ENCODE measurements around the gene LRSAM1. TPM values are rescaled to one million over a fixed set of nuclear protein-coding genes. Genes with fewer than 3 reads are reported as not detected.

LRSAM1 gene
- total and polyA plus RNA-seq, 2 of the 8 experiments (the other 6 are each of a cell fraction or from before 2014, with no cell fraction given), result 9.7 to 18.3 TPM

GRCh38 chr9:127457191-127457878 lies 6.0 kb downstream of the LRSAM1 start:
- H3K4me2 ChIP-seq (ENCODE audit: insufficient read depth in 1 of 2, low read depth in 2 of 2, low read length in 2 of 2), result no peak overlapping the region
- H3K56ac ChIP-seq (replicated peaks; ENCODE audit: insufficient read length, low read depth, low read length), result no peak overlapping the region
- H3K9me3 ChIP-seq (ENCODE audit: insufficient read depth in 2 of 2, low read depth in 1 of 2, low read length in 1 of 2), result no peaks in the 10 kb centered on the region
- H3K27me3 ChIP-seq (replicated peaks in 1 of 4; ENCODE audit: control insufficient read depth in 3 of 4, extremely low read depth in 1 of 4, insufficient read depth in 3 of 4, low read length in 3 of 4), result no peaks in the 10 kb centered on the region
- no peak overlapping the region for H4K5ac ChIP-seq (ENCODE audit: insufficient read length, low read depth, low read length)
- 0 out of 2 replicates have a peak, but pooled peaks cover 1% of the 10 kb centered on the region for H3K23me2 ChIP-seq (ENCODE audit: low read depth, low read length)
- POLR2A ChIA-PET (ENCODE audit: partially characterized antibody), result interaction anchor here (9.0 kb wide), 1 partner anchor 17 kb away, joined by 125 read pairs; no protein-coding TSS in a partner anchor
- H3K9ac ChIP-seq (replicated peaks in 1 of 4; ENCODE audit: extremely low read depth in 1 of 4, low read depth in 3 of 4, low read length in 3 of 4), result no peak overlapping the region
- no peak overlapping the region for H3K4ac ChIP-seq (replicated peaks; ENCODE audit: insufficient read length, low read depth, low read length)
- no peak overlapping the region for H2AFZ ChIP-seq (ENCODE audit: low read length)
- no peak overlapping the region for H2BK20ac ChIP-seq (ENCODE audit: low read length)
- no peak overlapping the region for H2BK15ac ChIP-seq (ENCODE audit: low read length)
- H3K4me1 ChIP-seq (replicated peaks in 1 of 4; ENCODE audit: control insufficient read depth in 3 of 4, insufficient read depth in 4 of 4, low read length in 3 of 4), result peaks cover 0 to 5% (median under 1%) of the 10 kb centered on the region in 4 experiments; a peak in 3 of 7 replicates
- H4K20me1 ChIP-seq (replicated peaks in 1 of 2; ENCODE audit: control insufficient read depth in 1 of 2, insufficient read depth in 2 of 2, low read length in 2 of 2), result peaks cover 0 to 2% of the 10 kb centered on the region in 2 experiments
- no peak overlapping the region for H3K23ac ChIP-seq (ENCODE audit: insufficient read length)
- no peak overlapping the region for H4K91ac ChIP-seq (replicated peaks; ENCODE audit: insufficient read length, low read length)
- H3K79me2 ChIP-seq (ENCODE audit: control insufficient read depth in 1 of 2, insufficient read depth in 2 of 2, low read length in 2 of 2), result peaks cover 0 to 5% of the 10 kb centered on the region in 2 experiments; a peak in 2 of 4 replicates
- no peak overlapping the region for H3K18ac ChIP-seq (ENCODE audit: extremely low read depth, low read length)
- CTCF ChIA-PET (ENCODE audit: partially characterized antibody), result no interaction called here
- H3K79me1 ChIP-seq (ENCODE audit: low read depth, low read length), result no peaks in the 10 kb centered on the region; the same call in 1 of the 2 replicates
- H2BK12ac ChIP-seq (ENCODE audit: low read depth, low read length), result no peak overlapping the region
- no peak overlapping the region for H3K4me3 ChIP-seq (ENCODE audit: extremely low read depth in 1 of 4, insufficient read depth in 2 of 4, low read depth in 3 of 4, low read length in 4 of 4)
- WGBS, 2 experiments (ENCODE audit: extremely low coverage in 1 of 2, insufficient coverage in 1 of 2, insufficient read length in 1 of 2, insufficient replicate concordance in 2 of 2, low coverage in 1 of 2, low lambda C conversion rate in 2 of 2, missing lambda C conversion rate in 1 of 2), result 86% methylated on average over 17 of the region's 17 CpGs; no CpG with 5 or more reads in 1 of the 2 experiments
- no peak overlapping the region for H3K27ac ChIP-seq (ENCODE audit: low read depth, low read length)
- H2BK120ac ChIP-seq (replicated peaks; ENCODE audit: low read depth, low read length), result no peak overlapping the region
- H3K14ac ChIP-seq (ENCODE audit: insufficient read length), result no peak overlapping the region
- H2AK5ac ChIP-seq (ENCODE audit: low read depth, low read length), result no peak overlapping the region
- DNase-seq (ENCODE audit: low read depth in 1 of 2, low spot score in 2 of 2) (no peak), FAIRE-seq (no peak)
- TF ChIP-seq CBX5 (IDR thresholded peaks at IDR 0.05; ENCODE audit: low read depth, low read length) (no peak), CEBPB (IDR thresholded peaks at IDR 0.05; ENCODE audit: low read depth, low read length) (no peak), RAD21 (IDR thresholded peaks at IDR 0.05 in 1 of 2, conservative IDR thresholded peaks at IDR 0.05 in 1 of 2; ENCODE audit: low read depth in 2 of 2, low read length in 2 of 2) (no peak), YY1 (IDR thresholded peaks at IDR 0.05; ENCODE audit: low read depth, low read length) (no peak), KDM5A (IDR thresholded peaks at IDR 0.05; ENCODE audit: low read length) (no peak), SIN3A (conservative IDR thresholded peaks at IDR 0.05 in 1 of 2, IDR thresholded peaks at IDR 0.05 in 1 of 2; ENCODE audit: low read depth in 1 of 2, low read length in 2 of 2) (no peak), SIRT6 (IDR thresholded peaks at IDR 0.05; ENCODE audit: low read length) (no peak), POLR2AphosphoS5 (IDR thresholded peaks at IDR 0.05; ENCODE audit: low read depth, low read length) (no peak)
- peaks cover 7 to 33% (median 14%) of the 10 kb centered on the region in 4 experiments; a peak in 7 of 8 replicates for H3K36me3 ChIP-seq (ENCODE audit: control insufficient read depth in 2 of 4, insufficient read depth in 4 of 4, low read length in 3 of 4)
- no peak overlapping the region for H4K8ac ChIP-seq (ENCODE audit: extremely low read depth, insufficient read depth, low read length)
- no peak overlapping the region for H2BK5ac ChIP-seq (ENCODE audit: low read depth, low read length)

Data from H1 (cell line).